Measurements from ENCODE around the gene PWWP2A. TPM values are rescaled to one million over a fixed set of nuclear protein-coding genes. Genes with fewer than 3 reads are reported as not detected.

Gene PWWP2A
- total RNA-seq, 1 donor from 2014 or later: 20.8 TPM

DNA sequence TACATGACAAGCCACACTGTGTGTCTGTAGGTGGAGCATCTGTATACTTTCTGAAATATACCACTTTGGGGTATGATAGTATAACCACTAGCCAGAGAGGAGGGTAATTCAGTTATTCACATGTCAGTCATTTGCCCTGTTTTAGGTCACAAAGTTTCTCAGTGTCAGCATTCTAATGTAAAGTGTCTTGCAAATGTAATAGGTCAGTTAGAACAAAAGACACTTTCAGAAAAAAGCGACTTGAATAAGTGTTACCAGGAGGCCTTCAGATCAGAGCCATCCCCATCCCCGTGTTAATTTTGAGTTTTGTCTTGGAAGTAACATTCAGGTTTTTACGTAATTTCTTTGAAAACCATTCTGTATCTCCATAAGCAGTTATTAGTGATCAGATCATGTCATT is 76.6 kb downstream of the PWWP2A start:
- H3K4me1 Mint-ChIP-seq (ENCODE audit: low read depth): peaks cover 21% of the 10 kb centered on the region
- H3K4me3 Mint-ChIP-seq (ENCODE audit: unreplicated experiment): no peak overlapping the region
- H3K36me3 Mint-ChIP-seq (ENCODE audit: low read depth): peaks cover 16% of the 10 kb centered on the region
- H3K27me3 Mint-ChIP-seq (ENCODE audit: low read depth): no peaks in the 10 kb centered on the region
- H3K9me3 Mint-ChIP-seq (ENCODE audit: low read depth): no peaks in the 10 kb centered on the region
- H3K27ac Mint-ChIP-seq (ENCODE audit: unreplicated experiment): no peak overlapping the region
- no peak for DNase-seq (ENCODE audit: low spot score)
- TF ChIP-seq, protein P1, sequence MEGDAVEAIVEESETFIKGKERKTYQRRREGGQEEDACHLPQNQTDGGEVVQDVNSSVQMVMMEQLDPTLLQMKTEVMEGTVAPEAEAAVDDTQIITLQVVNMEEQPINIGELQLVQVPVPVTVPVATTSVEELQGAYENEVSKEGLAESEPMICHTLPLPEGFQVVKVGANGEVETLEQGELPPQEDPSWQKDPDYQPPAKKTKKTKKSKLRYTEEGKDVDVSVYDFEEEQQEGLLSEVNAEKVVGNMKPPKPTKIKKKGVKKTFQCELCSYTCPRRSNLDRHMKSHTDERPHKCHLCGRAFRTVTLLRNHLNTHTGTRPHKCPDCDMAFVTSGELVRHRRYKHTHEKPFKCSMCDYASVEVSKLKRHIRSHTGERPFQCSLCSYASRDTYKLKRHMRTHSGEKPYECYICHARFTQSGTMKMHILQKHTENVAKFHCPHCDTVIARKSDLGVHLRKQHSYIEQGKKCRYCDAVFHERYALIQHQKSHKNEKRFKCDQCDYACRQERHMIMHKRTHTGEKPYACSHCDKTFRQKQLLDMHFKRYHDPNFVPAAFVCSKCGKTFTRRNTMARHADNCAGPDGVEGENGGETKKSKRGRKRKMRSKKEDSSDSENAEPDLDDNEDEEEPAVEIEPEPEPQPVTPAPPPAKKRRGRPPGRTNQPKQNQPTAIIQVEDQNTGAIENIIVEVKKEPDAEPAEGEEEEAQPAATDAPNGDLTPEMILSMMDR (IDR thresholded peaks at IDR 0.05): no peak

Other genes starting within 250 kb of the PWWP2A start
- gene ADRA1B, start 203.0 kb downstream of the PWWP2A start, total RNA-seq: 0.72 to 2.9 TPM (median 1.1 TPM) in 3 replicates
- 41.1 to 47.8 TPM (median 42.0 TPM) in 3 replicates for gene TTC1, start 110.3 kb downstream of the PWWP2A start, total RNA-seq
- not detected in 3 replicates for gene FABP6, start 110.1 kb upstream of the PWWP2A start, total RNA-seq
- 4.7 to 11.4 TPM (median 10.0 TPM) in 3 replicates for gene CCNJL, start 193.1 kb upstream of the PWWP2A start, total RNA-seq

Measured in chondrocyte (in vitro differentiated cells).